ENCODE data around the gene NRXN3.
"Not testable (repeated sequence)": the region's sequence is repeated elsewhere in the genome, so short reads cannot be mapped to it uniquely, and the experiment has no call there.

The NRXN3 gene

DNA sequence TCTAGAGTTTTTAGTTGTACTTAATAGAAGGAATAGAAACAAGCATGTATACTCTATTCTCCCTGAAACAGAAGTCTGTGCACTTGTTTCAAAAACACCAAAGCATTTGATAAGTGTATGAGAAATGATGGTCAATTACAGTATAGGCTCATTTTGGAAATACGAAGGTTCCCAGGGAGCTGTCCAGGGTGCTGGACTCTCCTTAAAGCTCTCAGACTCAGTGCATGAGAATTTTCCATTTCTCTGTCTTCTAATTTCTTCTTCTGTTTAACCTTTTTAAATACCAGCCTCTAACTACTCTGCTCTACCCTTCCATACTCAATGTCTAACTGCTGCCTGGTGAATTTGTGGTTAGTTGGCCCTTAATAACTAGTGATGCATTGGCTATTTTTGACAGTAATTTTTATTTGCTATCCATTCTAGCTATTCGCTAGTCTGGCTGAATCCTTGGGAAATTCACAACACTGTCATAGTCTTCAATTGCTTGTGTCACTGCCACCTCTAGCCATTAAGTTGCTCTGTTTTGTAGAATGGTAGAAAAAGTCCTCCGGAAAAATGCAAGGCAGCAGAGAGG, 229.2 kb downstream of the NRXN3 start:
- no peak for DNase-seq (ENCODE audit: extremely low read depth in 1 of 2, low read depth in 1 of 2)

DNA sequence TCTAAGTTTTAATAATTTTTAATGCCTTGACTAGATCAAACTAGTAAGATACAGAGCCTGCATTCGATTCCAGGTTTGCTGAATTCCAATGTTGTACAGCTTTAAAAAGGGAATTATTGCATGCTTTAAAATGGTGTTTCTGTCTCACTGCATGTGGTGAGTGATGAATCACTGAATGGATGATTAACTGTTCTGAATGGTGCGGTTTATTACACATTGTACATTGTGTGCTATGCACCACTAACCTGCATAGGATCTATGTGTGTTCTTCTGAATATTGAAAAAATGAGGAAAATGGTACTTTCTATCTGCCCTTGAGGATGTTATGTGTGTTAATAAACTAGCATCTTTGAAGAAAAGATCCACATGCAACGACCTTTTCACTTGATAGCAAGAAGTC, 231.7 kb downstream of the NRXN3 start:
- DNase-seq (ENCODE audit: extremely low read depth in 1 of 2, low read depth in 1 of 2) = no peak

DNA sequence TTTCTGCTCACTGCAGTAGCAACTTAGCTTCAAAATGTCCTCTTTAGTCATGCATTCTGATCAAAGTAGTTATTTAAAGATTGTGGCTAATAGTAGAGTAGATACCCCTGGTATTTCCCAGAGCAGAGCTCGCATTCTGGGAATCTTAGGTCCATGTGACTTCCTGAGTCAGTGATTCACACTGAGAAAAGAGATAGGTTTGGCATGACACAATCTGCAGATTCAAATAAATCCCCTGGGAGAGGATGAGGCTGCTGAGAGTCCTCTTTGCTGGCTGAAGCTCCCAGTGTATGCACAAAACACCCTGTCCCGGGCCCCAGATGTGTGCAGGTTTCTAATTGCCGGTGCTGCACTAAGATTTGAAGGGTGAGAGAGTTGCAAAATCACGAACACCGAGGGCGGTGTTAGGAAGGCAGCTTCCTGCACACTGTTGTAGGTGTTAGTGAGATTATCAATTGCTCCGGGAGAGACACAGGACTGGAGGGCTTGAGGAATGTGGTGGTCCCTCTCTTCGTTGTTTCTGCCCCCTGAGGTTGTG, 233.2 kb downstream of the NRXN3 start:
- no peak for DNase-seq (ENCODE audit: extremely low read depth in 1 of 2, low read depth in 1 of 2)

DNA sequence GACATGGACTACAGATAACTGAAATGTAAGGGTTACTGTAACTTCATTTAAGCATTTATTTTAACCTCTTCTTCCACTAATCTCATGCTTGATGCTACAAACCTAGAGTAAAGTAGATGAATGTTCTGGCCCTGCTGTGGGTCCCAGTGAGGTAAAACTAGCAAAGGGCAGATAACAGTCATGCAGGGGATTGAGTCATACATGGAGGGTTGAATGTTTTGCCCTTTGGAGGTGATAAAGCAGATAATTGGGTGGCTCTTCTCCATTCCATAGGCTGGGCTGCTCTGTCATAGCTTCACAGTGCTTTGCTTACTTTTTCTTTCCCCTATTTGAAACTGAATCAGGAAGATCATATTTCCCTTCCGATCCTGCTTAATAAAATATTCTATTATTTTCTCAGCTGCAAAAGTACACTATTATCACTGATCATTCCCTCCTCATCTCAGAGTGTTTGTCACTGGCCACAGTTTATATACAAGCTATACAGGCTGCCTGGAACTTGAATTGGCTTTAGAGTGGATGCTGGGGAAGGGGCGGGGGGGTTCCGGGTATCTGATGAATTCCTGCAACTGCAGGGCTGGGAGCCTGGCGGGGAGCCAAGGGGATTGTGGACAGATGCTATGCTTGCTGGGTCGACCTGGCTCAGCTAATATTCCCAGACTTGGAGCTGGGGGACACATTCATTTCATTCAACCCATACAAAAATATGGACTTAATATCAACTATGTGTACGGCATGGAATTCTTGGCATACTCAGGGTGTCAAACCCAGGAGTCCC, 235.1 kb downstream of the NRXN3 start:
- no peak for DNase-seq (ENCODE audit: extremely low read depth in 1 of 2, low read depth in 1 of 2)

DNA sequence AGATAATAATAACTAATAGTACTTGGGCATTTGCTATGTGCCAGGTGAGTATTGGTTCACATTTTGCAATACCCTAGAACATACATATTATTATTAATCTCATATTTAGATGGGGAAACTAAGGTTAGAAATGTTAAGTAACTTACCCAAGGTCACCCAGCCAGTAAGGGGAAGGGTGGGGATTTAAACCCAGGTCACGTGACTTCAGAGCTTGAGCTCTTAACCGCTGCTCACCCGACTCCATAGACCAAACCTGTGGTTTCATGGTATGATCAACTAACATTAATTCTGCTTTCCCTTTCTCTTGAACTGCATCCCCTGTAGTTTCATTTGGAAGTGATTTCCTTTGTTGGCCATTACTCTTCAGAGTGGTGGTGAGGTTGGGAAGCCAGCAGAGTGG, 242.3 kb downstream of the NRXN3 start:
- DNase-seq (ENCODE audit: extremely low read depth in 1 of 2, low read depth in 1 of 2) = no peak

DNA sequence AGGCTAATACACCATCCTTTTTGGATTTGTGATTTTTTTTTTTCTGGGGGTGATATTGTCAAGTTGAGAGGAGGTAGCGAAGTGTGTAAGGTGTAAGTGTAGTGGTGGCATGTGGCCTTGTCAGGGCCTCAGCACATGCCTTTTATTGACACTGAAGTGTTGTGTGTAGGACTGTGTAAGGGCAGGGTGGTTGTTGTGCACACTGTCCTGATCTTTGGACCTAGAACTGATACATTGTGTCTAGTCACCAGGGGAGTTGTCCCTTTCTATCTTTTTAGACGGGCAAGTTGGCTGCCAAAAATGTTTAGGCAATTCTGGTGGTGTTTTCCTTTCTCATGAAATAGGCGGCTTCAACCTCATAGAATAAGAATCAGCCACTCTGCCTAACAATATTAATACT, 244.0 kb downstream of the NRXN3 start:
- DNase-seq (ENCODE audit: extremely low read depth in 1 of 2, low read depth in 1 of 2) = no peak

DNA sequence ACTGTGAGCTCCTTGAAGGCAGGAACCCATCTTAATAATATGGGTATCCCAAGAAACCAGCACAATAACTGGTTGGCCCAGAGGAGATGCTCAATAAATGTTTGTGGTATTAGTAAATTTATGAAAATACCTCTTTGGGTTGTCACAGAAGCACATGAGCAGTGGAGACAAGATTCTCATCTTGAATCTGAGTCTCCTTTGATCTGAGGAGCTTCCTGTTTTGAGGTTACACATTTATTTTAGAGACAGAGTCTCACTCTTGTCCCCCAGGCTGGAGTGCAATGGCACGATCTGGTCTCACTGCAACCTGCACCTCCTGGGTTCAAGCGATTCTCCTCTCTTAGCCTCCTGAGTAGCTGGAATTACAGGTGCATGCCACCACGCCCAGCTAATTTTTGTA, 247.4 kb downstream of the NRXN3 start:
- DNase-seq (ENCODE audit: extremely low read depth in 1 of 2, low read depth in 1 of 2) = no peak

DNA sequence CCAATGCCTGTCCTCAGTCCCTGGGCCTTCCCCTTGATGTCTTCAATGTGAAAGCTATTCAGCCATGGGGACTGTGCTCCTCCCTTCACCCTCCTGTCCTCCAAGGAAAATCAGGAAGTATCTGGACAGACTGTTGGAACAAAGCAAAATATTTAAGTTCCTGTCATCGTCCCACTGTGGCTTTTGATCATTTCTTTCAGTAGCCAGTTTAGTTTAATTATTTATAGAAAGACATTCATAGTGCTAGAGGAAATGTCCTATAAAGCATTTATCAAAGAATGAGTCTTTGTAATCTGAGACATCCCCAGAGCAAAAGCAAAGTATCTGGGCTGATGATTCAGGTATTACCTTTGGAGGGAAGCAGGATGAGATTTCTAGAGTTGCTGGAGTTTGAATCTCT, 254.1 kb downstream of the NRXN3 start:
- no peak for DNase-seq (ENCODE audit: extremely low read depth in 1 of 2, low read depth in 1 of 2)

DNA sequence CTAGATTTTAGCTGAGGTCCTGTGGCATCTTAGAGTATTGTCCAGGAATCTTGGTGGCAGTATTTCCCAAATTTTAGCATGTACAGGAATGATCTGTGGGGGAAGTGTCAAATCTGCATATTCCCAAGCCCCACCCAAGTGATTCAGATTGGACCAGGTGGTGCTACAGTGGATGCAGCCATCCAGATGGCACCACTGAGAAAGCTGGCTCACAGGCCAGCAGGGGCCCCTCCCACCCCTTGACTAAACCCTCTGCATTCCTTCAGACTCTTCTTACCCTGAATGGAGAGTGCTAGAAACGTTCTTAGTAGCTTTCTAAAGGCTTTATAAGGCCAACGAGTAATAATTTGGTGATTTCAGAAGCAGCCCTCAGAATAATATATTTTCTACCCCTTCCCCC, 255.2 kb downstream of the NRXN3 start:
- no peak for DNase-seq (ENCODE audit: extremely low read depth in 1 of 2, low read depth in 1 of 2)

DNA sequence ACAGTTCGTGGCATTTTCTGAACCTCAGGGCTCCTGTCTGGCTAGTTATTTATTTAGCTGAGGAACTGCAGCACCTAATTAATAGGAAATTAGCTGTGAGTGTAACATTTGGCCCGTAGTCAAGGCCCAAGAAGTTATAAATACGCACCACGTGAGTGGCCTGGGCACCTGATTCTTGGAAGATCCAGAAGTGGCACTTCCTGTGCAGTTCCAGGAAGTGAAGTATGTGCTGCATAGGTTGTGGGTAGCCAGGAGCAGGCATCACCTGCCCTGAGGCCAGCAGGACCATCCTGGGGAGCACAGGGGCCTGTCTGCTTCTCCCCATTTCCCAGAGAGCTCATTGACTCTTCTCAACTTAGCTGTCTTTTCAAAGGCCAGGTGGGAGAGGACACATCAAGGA, 255.6 kb downstream of the NRXN3 start:
- no peak for DNase-seq (ENCODE audit: extremely low read depth in 1 of 2, low read depth in 1 of 2)

DNA sequence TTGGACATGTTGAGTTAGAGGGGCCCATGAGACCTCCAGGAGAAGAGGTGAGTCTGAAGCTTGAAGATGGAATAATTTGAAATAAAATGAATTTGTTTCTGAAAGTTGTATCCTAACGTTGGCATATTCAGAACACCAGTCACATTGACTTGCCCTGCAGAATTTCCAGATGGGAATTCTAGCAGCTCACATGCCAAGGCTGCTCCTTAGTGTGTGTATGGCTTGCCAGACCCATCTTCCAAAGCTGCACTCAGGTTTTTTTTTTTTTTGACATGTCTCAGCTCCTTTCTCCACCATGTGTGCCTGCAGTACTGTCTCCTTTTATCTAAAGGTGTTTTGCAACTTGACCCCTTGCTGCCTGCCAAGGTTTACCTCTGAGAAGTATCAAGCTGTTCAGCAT, 261.9 kb downstream of the NRXN3 start:
- DNase-seq (ENCODE audit: extremely low read depth in 1 of 2, low read depth in 1 of 2) = no peak

DNA sequence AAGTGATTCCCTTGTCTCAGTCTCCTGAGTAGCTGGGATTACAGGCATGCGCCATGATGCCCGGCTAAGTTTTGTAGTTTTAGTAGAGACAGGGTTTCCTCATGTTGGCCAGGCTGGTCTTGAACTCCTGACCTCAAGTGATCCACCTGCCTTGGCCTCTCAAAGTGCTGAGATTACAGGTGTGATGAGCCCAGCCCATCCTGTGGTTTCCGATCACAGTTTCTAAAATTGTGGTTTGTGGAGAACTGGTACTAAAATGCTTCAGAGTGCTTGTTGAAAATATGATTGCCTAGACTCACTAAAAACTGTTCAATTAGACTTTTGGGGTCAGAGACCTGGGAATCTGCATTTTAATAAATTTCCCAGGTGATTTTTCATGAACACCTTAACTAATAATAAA, 267.3 kb downstream of the NRXN3 start:
- DNase-seq (ENCODE audit: extremely low read depth in 1 of 2, low read depth in 1 of 2) = not testable (repeated sequence)

DNA sequence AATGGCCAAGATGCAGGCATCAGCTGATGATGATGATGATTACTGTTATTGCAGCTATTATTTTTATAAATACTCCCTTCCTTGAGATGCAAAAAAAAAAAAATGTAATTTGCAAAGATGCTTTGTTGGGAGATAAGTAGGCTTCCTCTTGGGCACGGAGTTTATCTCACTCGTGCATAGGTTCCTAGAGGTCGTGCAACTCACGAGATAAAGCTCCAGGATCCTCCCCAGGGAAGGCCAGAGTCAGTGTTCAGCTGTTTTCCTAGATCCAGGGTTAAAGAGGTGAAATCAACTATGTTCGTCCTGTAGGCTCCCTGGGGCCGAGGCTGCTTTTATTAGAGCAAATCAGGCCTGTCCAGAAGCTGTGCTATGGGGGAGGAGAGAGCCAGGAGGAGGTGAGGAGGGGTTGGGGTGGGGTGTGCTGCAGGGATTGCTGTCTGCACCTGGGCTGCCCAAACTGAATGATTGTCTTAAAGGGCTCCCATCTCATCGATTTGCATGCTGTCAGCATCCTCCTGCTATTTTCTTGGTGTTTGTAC, 270.3 kb downstream of the NRXN3 start:
- no peak for DNase-seq (ENCODE audit: extremely low read depth in 1 of 2, low read depth in 1 of 2)

DNA sequence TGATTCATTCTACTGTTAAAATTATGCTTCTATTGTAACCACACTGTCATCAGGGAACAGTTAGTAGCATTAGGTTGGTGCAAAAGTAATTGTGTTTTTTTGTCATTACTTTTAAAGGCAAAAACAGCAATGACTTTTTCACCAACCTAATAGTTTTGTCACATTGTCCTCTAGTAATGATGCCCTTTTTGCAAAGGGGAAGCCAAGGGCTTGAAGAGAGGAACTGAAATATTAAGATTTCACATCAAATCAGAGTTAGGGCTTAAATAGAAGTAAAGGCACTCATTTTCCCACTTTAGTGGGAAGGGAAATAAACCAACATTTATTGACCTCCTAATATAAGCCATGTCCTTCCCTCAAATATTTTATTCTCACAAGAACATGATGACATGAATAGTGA, 273.7 kb downstream of the NRXN3 start:
- no peak for DNase-seq (ENCODE audit: extremely low read depth in 1 of 2, low read depth in 1 of 2)

DNA sequence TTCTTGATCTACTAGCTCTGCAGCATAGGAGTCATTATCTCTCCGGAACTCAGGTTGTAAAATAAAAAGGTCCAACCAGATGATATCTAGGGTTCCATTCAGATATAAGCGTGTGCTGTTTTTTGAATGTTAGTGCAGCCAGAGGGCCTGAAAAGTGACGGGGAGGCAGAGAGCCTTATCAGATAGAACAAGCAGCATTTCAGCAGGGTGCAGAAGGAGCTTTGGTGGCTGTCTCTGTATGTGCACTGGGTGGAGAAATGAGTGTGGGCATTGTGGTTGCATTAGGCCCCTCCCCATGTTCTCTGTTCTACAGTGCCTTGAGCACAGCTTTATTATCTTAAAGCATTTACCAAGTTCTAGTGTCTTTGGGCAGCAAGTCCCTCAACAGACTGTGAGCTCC, 275.1 kb downstream of the NRXN3 start:
- no peak for DNase-seq (ENCODE audit: extremely low read depth in 1 of 2, low read depth in 1 of 2)

DNA sequence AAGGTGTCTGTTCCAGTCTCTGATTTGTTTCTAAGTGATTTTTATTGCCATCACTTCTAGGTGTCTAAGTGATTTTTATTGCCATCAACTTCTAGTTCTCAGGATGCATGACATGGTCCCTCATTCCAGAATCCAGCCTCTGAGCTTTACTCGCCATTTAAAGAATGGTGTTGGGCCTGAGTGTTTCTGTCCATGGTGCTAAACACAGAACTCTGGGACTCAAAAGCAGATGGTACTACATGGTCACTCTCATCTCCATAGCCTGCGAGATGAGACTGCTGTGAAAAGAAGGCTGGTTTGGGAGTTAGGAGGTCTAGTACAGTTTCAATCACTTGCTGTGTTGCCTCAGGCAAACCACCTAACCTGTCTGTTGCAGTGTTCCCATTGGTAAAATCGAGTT, 276.6 kb downstream of the NRXN3 start:
- DNase-seq (ENCODE audit: extremely low read depth in 1 of 2, low read depth in 1 of 2) = no peak

DNA sequence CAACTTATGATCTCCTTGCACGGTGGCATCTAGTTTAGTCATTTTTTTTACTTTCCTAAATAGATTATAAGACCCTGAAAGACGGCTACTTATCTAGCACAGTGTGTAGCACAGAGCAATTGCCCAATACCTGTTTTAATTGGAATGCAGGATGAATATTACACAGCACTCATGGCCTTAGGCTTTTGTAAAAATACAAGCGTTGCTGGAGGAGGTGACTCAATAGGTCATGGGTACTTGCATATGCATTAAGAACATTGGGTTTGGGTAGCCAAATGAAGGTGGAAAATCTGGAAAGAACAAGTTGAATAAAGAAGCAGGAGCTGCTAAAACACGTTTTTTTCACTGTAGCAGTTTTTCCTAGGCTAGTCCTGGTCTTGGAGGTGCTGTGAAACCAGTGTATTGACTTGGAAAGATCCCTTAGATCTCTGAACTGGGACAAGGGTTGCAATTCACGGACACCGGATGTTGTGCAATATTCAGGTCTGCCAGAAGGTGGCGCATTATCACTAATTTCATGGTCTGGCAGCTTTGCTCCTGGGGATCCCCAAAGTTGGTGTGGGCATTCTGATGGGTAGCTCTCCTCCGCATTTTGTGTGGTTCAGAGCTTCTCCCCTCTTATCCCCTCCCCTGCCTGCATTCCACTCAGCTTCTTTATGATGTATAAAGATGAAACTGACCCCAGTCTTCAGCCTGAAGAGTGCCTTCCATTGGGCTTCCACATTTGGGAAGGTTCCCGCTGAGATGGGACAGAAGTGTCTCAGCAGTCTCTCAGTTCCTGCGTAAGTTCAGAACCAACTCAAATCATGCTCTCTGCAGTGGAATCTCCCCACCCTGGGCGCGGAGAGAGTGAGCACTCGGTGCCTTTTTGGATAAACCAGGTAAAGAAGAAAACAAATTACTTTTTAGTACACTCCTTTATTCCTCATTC, 278.3 kb downstream of the NRXN3 start:
- DNase-seq (ENCODE audit: extremely low read depth in 1 of 2, low read depth in 1 of 2) = no peak

DNA sequence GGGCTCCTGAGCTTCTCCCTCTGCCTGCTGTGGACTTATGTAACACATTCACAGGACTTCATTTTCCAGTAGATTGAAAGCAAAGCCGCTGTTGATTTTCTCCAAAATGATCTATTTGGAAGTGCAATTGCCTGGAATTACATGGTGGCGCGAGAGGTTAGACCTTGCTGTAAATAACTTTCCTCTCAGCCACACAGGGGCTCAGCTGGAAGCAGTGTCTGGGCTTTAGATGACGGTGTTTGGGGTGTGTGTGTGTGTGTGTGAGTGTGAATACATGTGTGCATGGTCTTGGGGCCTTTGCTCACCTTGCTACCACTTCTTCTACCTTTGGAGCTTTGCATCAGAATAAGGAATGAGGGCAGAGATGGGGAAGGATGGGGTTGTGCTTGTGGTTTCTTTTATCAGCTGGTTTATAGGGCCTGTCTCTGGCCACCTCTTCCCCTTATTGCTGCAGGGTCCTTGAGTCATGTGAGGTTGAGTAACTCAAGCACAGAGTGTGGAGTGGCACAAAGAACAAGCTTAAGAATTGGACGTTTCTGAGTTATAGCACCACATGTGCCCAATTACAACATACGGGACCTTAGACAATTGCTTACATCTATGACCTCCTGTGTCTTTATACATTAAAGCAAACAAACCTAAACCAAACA, 280.6 kb downstream of the NRXN3 start:
- no peak for DNase-seq (ENCODE audit: extremely low read depth in 1 of 2, low read depth in 1 of 2)

DNA sequence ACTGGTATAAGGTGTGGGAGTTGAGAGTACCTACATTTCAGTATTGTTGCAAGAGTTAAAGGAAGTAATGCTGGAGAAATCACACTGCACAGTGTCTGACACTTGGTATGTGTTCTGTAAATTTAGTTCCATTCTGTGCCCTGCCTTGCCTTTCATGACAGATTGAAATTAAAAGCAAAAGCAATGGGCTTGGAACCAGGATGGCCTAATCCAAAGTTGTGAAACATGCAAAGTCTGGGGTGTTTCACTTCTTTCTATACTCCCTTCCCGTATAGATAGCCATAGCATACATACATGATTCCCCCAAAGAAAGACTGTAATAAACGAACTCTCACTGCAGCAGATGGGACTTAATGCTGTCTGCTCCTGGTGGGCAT, 281.1 kb downstream of the NRXN3 start:
- DNase-seq (ENCODE audit: extremely low read depth in 1 of 2, low read depth in 1 of 2) = no peak

DNA sequence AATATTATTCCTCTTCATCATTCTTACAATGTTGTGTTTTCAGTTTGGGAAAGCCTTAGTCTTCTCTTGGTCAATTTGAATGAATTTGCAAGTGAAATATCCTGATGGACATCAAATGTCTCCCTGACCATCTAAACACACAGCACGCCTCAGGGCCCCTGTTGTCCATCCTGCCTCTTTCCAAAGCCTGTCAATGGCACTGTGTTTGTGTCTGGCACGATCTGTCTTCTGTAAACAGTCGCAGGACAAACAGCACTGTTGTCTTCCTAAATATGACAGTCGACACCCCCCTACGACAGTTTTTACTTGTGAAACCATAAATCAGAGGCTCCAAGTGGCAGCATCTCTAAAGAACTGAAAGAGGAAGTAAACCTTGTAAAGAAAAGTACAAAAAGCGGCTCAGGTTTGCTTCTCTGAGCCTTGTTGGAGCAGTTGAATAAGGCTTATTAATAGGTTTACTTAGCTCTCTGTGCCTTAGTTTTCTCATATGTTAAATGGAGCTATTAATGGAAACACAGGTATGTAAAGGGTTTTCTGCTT, 285.8 kb downstream of the NRXN3 start:
- DNase-seq (ENCODE audit: extremely low read depth in 1 of 2, low read depth in 1 of 2) = no peak

DNA sequence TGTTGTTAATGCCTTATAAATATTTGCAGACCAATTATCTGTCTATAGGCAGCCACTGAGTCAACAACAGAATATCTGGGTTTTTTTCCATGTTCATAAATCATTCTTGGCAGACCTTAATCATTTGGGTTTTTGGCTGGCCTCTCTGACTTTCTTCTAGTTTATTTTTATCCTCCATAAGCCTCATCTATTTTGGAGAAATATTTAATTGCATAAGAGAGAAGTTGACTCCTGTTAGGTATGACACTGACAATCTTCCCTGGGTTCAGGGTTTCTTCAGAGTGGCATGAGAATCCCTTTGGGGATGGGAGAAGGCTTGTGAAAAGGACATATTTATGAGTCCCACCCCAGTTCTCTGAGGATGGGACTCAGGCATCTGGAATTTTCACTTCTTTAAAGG, 299.8 kb downstream of the NRXN3 start:
- no peak for DNase-seq (ENCODE audit: extremely low read depth in 1 of 2, low read depth in 1 of 2)
